Measurements from ENCODE around the gene TMEM135.
"Not testable (repeated sequence)": the region's sequence is repeated elsewhere in the genome, so short reads cannot be mapped to it uniquely, and the experiment has no call there.

TMEM135 gene

GRCh38 chr11:87141980-87142514 lies 104.3 kb downstream of the TMEM135 start:
- no peak for DNase-seq (ENCODE audit: low spot score)

GRCh38 chr11:87142594-87142993 lies 104.9 kb downstream of the TMEM135 start:
- no peak for DNase-seq (ENCODE audit: low spot score)

- DNase-seq (ENCODE audit: low spot score), result no peak
Observed at GRCh38 chr11:87143641-87144040, 105.9 kb downstream of the TMEM135 start.

GRCh38 chr11:87144252-87144651 lies 106.5 kb downstream of the TMEM135 start:
- no peak for DNase-seq (ENCODE audit: low spot score)

GRCh38 chr11:87148749-87149148 lies 111.0 kb downstream of the TMEM135 start:
- no peak for DNase-seq (ENCODE audit: low spot score)

- not testable (repeated sequence) for DNase-seq (ENCODE audit: low spot score)
Observed at GRCh38 chr11:87149782-87150181, 112.0 kb downstream of the TMEM135 start.

GRCh38 chr11:87150936-87151335 lies 113.2 kb downstream of the TMEM135 start:
- no peak for DNase-seq (ENCODE audit: low spot score)

GRCh38 chr11:87154246-87154645 lies 116.5 kb downstream of the TMEM135 start:
- DNase-seq (ENCODE audit: low spot score), result no peak

- DNase-seq (ENCODE audit: low spot score), result no peak
Observed at GRCh38 chr11:87156970-87157369, 119.2 kb downstream of the TMEM135 start.

- not testable (repeated sequence) for DNase-seq (ENCODE audit: low spot score)
Observed at GRCh38 chr11:87169076-87169475, 131.3 kb downstream of the TMEM135 start.

- DNase-seq (ENCODE audit: low spot score), result no peak
Observed at GRCh38 chr11:87173185-87174039, 135.7 kb downstream of the TMEM135 start.

- no peak for DNase-seq (ENCODE audit: low spot score)
Observed at GRCh38 chr11:87174870-87175269, 137.1 kb downstream of the TMEM135 start.

GRCh38 chr11:87176044-87176443 lies 138.3 kb downstream of the TMEM135 start:
- DNase-seq (ENCODE audit: low spot score), result no peak

- no peak for DNase-seq (ENCODE audit: low spot score)
Observed at GRCh38 chr11:87179621-87180020, 141.9 kb downstream of the TMEM135 start.

GRCh38 chr11:87180742-87181141 lies 143.0 kb downstream of the TMEM135 start:
- no peak for DNase-seq (ENCODE audit: low spot score)

- no peak for DNase-seq (ENCODE audit: low spot score)
Observed at GRCh38 chr11:87181143-87181542, 143.4 kb downstream of the TMEM135 start.

GRCh38 chr11:87185228-87185627 lies 147.5 kb downstream of the TMEM135 start:
- no peak for DNase-seq (ENCODE audit: low spot score)

GRCh38 chr11:87187076-87187475 lies 149.3 kb downstream of the TMEM135 start:
- no peak for DNase-seq (ENCODE audit: low spot score)

GRCh38 chr11:87187930-87188329 lies 150.2 kb downstream of the TMEM135 start:
- no peak for DNase-seq (ENCODE audit: low spot score)

- DNase-seq (ENCODE audit: low spot score), result not testable (repeated sequence)
Observed at GRCh38 chr11:87188396-87188795, 150.7 kb downstream of the TMEM135 start.

GRCh38 chr11:87188921-87189320 lies 151.2 kb downstream of the TMEM135 start:
- not testable (repeated sequence) for DNase-seq (ENCODE audit: low spot score)

GRCh38 chr11:87190071-87190470 lies 152.3 kb downstream of the TMEM135 start:
- no peak for DNase-seq (ENCODE audit: low spot score)

- DNase-seq (ENCODE audit: low spot score), result no peak
Observed at GRCh38 chr11:87193756-87194470, 156.2 kb downstream of the TMEM135 start.
